Mononuclear cell (primary cell): ENCODE results near the gene MADCAM1. TPM values are rescaled to one million over a fixed set of nuclear protein-coding genes. Genes with fewer than 3 reads are reported as not detected.

ENCODE experiments used
- total RNA-seq: library from RNA; depleted of rRNA; stranded (reverse); fragments of >200 nt; gene quantifications from one replicate; pipeline ENCODE4 v1.2.3, GENCODE V29; 2012

The MADCAM1 gene
- total RNA-seq, 1 donor = not detected

Other genes with a start within 250 kb of the MADCAM1 start
- gene PLPP2, start 205.1 kb upstream of the MADCAM1 start, total RNA-seq = under 0.01 TPM
- gene MIER2, start 151.7 kb upstream of the MADCAM1 start, total RNA-seq = 4.3 TPM
- gene C2CD4C, start 87.3 kb upstream of the MADCAM1 start, total RNA-seq = not detected
- gene SHC2, start 35.5 kb upstream of the MADCAM1 start, total RNA-seq = 0.42 TPM
- gene TPGS1, start 11.0 kb downstream of the MADCAM1 start, total RNA-seq = 29.6 TPM
- gene CDC34, start 35.3 kb downstream of the MADCAM1 start, total RNA-seq = 20.5 TPM
- 63.7 TPM for gene GZMM, start 47.6 kb downstream of the MADCAM1 start, total RNA-seq
- gene BSG, start 76.1 kb downstream of the MADCAM1 start, total RNA-seq = 94.2 TPM
- 0.21 TPM for gene HCN2, start 93.4 kb downstream of the MADCAM1 start, total RNA-seq
- gene POLRMT, start 137.1 kb downstream of the MADCAM1 start, total RNA-seq = 16.8 TPM
- gene FGF22, start 143.4 kb downstream of the MADCAM1 start, total RNA-seq = 0.10 TPM
- 80.6 TPM for gene RNF126, start 166.7 kb downstream of the MADCAM1 start, total RNA-seq
- 0.73 TPM for gene FSTL3, start 179.9 kb downstream of the MADCAM1 start, total RNA-seq
- 5.4 TPM for gene PRSS57, start 199.0 kb downstream of the MADCAM1 start, total RNA-seq
- not detected for gene PALM, start 212.4 kb downstream of the MADCAM1 start, total RNA-seq